ENCODE results near the gene RUNX3. TPM values are rescaled to one million over a fixed set of nuclear protein-coding genes. Genes with fewer than 3 reads are reported as not detected.

Gene RUNX3
- total and polyA plus RNA-seq, 4 experiments from 2014 or later, result 12.5 to 112 (median 78.0) TPM

GRCh38 chr1:24954631-24955030 is 24.6 kb upstream of the RUNX3 start:
- no peaks in the 10 kb centered on the region for H3K9me3 Mint-ChIP-seq
- H3K4me3 Mint-ChIP-seq, result peak overlapping the region in 7 of 8 donors; percentile 17 to 79 (median 67)
- Histone ChIP-seq H3K27ac (ENCODE audit: low read depth, low read length) (peak overlapping the region; percentile 15), H3K4me3 (ENCODE audit: low read length in 2 of 2) (no peak overlapping the region), H3K36me3 (ENCODE audit: insufficient read depth, low read length) (no peaks in the 10 kb centered on the region), H3K9me3 (ENCODE audit: control insufficient read depth in 1 of 2, low read length in 2 of 2) (no peaks in the 10 kb centered on the region), H3K4me1 (ENCODE audit: insufficient read depth, low read length) (peaks cover 58% of the 10 kb centered on the region), H3K27me3 (ENCODE audit: insufficient read depth, low read length) (no peaks in the 10 kb centered on the region)
- ChIA-PET POLR2A (ENCODE audit: partially characterized antibody) (interaction anchor here (1.0 to 2.8 kb wide), 4 partner anchors 10 to 80 kb away, joined by 3 to 17 read pairs (median 6); partner anchors contain the start of gene RUNX3), CTCF (ENCODE audit: partially characterized antibody) (interaction anchor here (1.0 to 4.4 kb wide), 5 partner anchors 9 to 82 kb away, joined by 3 to 35 read pairs (median 4); no protein-coding TSS in a partner anchor)
- no peaks in the 10 kb centered on the region for H3K27me3 Mint-ChIP-seq
- intact Hi-C loops (cut with micrococcal nuclease), result loop anchor here (1.0 to 2.0 kb wide), 4 partner anchors 11 to 82 kb away; no protein-coding TSS in a partner anchor
- peak overlapping the region; percentile 83 to 94 (median 93) for H3K27ac Mint-ChIP-seq
- H3K4me1 Mint-ChIP-seq, result peaks cover 27 to 70% (median 53%) of the 10 kb centered on the region in 4 donors
- no peak for DNase-seq
- H3K36me3 Mint-ChIP-seq, result peaks cover 0 to 5% of the 10 kb centered on the region in 2 donors

GRCh38 chr1:24954022-24954421 is 23.9 kb upstream of the RUNX3 start:
- H3K9me3 Mint-ChIP-seq, result no peaks in the 10 kb centered on the region
- H3K4me1 Mint-ChIP-seq, result peaks cover 27 to 70% (median 52%) of the 10 kb centered on the region in 4 donors
- Histone ChIP-seq H3K27me3 (ENCODE audit: insufficient read depth, low read length) (no peaks in the 10 kb centered on the region), H3K9me3 (ENCODE audit: control insufficient read depth in 1 of 2, low read length in 2 of 2) (no peaks in the 10 kb centered on the region), H3K4me3 (ENCODE audit: low read length in 2 of 2) (no peak overlapping the region), H3K36me3 (ENCODE audit: insufficient read depth, low read length) (no peaks in the 10 kb centered on the region), H3K4me1 (ENCODE audit: insufficient read depth, low read length) (peaks cover 58% of the 10 kb centered on the region), H3K27ac (ENCODE audit: low read depth, low read length) (no peak overlapping the region)
- H3K36me3 Mint-ChIP-seq, result peaks cover 0 to 5% of the 10 kb centered on the region in 2 donors
- ChIA-PET CTCF (ENCODE audit: partially characterized antibody) (interaction anchor here (0.7 to 4.4 kb wide), 8 partner anchors 9 to 148 kb away, joined by 3 to 35 read pairs (median 4); no protein-coding TSS in a partner anchor), POLR2A (ENCODE audit: partially characterized antibody) (interaction anchor here (0.7 to 2.8 kb wide), 5 partner anchors 9 to 81 kb away, joined by 3 to 17 read pairs (median 4); partner anchors contain the start of gene RUNX3)
- no peaks in the 10 kb centered on the region for H3K27me3 Mint-ChIP-seq
- peak overlapping the region; percentile 55 to 93 (median 64) for H3K27ac Mint-ChIP-seq
- peak overlapping the region in 3 of 8 donors; percentile 29 to 73 (median 30) for H3K4me3 Mint-ChIP-seq
- intact Hi-C loops (cut with micrococcal nuclease), result loop anchor here (2.0 kb wide), 2 partner anchors 21 to 83 kb away; no protein-coding TSS in a partner anchor
- DNase-seq, result no peak

GRCh38 chr1:24952413-24952841 is 22.4 kb upstream of the RUNX3 start:
- no peaks in the 10 kb centered on the region for H3K9me3 ChIP-seq (ENCODE audit: control insufficient read depth in 1 of 2, low read length in 2 of 2)
- H3K27ac ChIP-seq (ENCODE audit: low read depth, low read length), result no peak overlapping the region
- peak; percentile 42 to 64 (median 54) for DNase-seq
- no peaks in the 10 kb centered on the region for H3K27me3 Mint-ChIP-seq
- peak overlapping the region in 7 of 8 donors; percentile 1 to 77 (median 61) for H3K4me3 Mint-ChIP-seq
- H3K27me3 ChIP-seq (ENCODE audit: insufficient read depth, low read length), result no peaks in the 10 kb centered on the region
- intact Hi-C loops (cut with micrococcal nuclease), result no loop called here
- H3K36me3 ChIP-seq (ENCODE audit: insufficient read depth, low read length), result no peaks in the 10 kb centered on the region
- peak overlapping the region; percentile 8 to 89 (median 61) for H3K27ac Mint-ChIP-seq
- peaks cover 50% of the 10 kb centered on the region for H3K4me1 ChIP-seq (ENCODE audit: insufficient read depth, low read length)
- ChIA-PET CTCF (ENCODE audit: partially characterized antibody) (interaction anchor here (1.0 to 4.4 kb wide), 9 partner anchors 12 to 104 kb away, joined by 3 to 35 read pairs (median 4); no protein-coding TSS in a partner anchor), POLR2A (ENCODE audit: partially characterized antibody) (interaction anchor here (0.6 to 2.2 kb wide), 12 partner anchors 10 to 104 kb away, joined by 3 to 12 read pairs (median 4); no protein-coding TSS in a partner anchor)
- H3K9me3 Mint-ChIP-seq, result no peaks in the 10 kb centered on the region
- H3K4me3 ChIP-seq (ENCODE audit: low read length in 2 of 2), result no peak overlapping the region
- H3K4me1 Mint-ChIP-seq, result peaks cover 27 to 57% (median 46%) of the 10 kb centered on the region in 4 donors
- peaks cover 0 to 5% of the 10 kb centered on the region in 2 donors for H3K36me3 Mint-ChIP-seq

- Histone ChIP-seq H3K27me3 (ENCODE audit: insufficient read depth, low read length) (no peaks in the 10 kb centered on the region), H3K27ac (ENCODE audit: low read depth, low read length) (no peak overlapping the region), H3K4me3 (ENCODE audit: low read length in 2 of 2) (no peak overlapping the region), H3K4me1 (ENCODE audit: insufficient read depth, low read length) (peaks cover 47% of the 10 kb centered on the region), H3K9me3 (ENCODE audit: control insufficient read depth in 1 of 2, low read length in 2 of 2) (no peaks in the 10 kb centered on the region), H3K36me3 (ENCODE audit: insufficient read depth, low read length) (no peaks in the 10 kb centered on the region)
- peak overlapping the region in 5 of 8 donors; percentile 16 to 77 (median 61) for H3K4me3 Mint-ChIP-seq
- no peak for DNase-seq
- H3K27ac Mint-ChIP-seq, result peak overlapping the region in 6 of 7 donors; percentile 8 to 72 (median 59)
- no peaks in the 10 kb centered on the region for H3K27me3 Mint-ChIP-seq
- peaks cover 25 to 54% (median 43%) of the 10 kb centered on the region in 4 donors for H3K4me1 Mint-ChIP-seq
- H3K9me3 Mint-ChIP-seq, result no peaks in the 10 kb centered on the region
- peaks cover 0 to 5% of the 10 kb centered on the region in 2 donors for H3K36me3 Mint-ChIP-seq
- ChIA-PET CTCF (ENCODE audit: partially characterized antibody) (interaction anchor here (0.8 to 4.4 kb wide), 16 partner anchors 10 to 150 kb away, joined by 3 to 35 read pairs (median 4); partner anchors contain the start of gene RUNX3), POLR2A (ENCODE audit: partially characterized antibody) (interaction anchor here (0.6 to 2.2 kb wide), 14 partner anchors 11 to 1480 kb away, joined by 3 to 12 read pairs (median 4); partner anchors contain the start of gene DHDDS)
- intact Hi-C loops (cut with micrococcal nuclease), result no loop called here
These were observed 21.8 kb upstream of the RUNX3 start for GRCh38 chr1:24951810-24952412.

- peaks cover 47% of the 10 kb centered on the region for H3K4me1 ChIP-seq (ENCODE audit: insufficient read depth, low read length)
- Mint-ChIP-seq H3K4me3 (no peak overlapping the region), H3K4me1 (peaks cover 23 to 54% (median 39%) of the 10 kb centered on the region in 4 donors), H3K27ac (peak overlapping the region in 3 of 7 donors; percentile 12 to 62 (median 18)), H3K9me3 (no peaks in the 10 kb centered on the region), H3K27me3 (no peaks in the 10 kb centered on the region), H3K36me3 (peaks cover 0 to 5% of the 10 kb centered on the region in 2 donors)
- DNase-seq, result peak in 1 of 5 donors; percentile 9
- H3K27ac ChIP-seq (ENCODE audit: low read depth, low read length), result no peak overlapping the region
- intact Hi-C loops (cut with micrococcal nuclease), result no loop called here
- no peaks in the 10 kb centered on the region for H3K9me3 ChIP-seq (ENCODE audit: control insufficient read depth in 1 of 2, low read length in 2 of 2)
- CTCF ChIA-PET (ENCODE audit: partially characterized antibody), result interaction anchor here (0.8 to 4.4 kb wide), 15 partner anchors 10 to 150 kb away, joined by 3 to 35 read pairs (median 4); partner anchors contain the start of gene RUNX3
- no peak overlapping the region for H3K4me3 ChIP-seq (ENCODE audit: low read length in 2 of 2)
- POLR2A ChIA-PET (ENCODE audit: partially characterized antibody), result interaction anchor here (1.3 to 2.2 kb wide), 9 partner anchors 10 to 103 kb away, joined by 3 to 12 read pairs (median 5); no protein-coding TSS in a partner anchor
- no peaks in the 10 kb centered on the region for H3K36me3 ChIP-seq (ENCODE audit: insufficient read depth, low read length)
- H3K27me3 ChIP-seq (ENCODE audit: insufficient read depth, low read length), result no peaks in the 10 kb centered on the region
These were observed 21.3 kb upstream of the RUNX3 start for GRCh38 chr1:24951337-24951736.

GRCh38 chr1:24949331-24949881 is 19.3 kb upstream of the RUNX3 start:
- CTCF ChIA-PET (ENCODE audit: partially characterized antibody), result interaction anchor here (0.6 to 1.2 kb wide), 3 partner anchors 16 to 88 kb away, joined by 3 to 7 read pairs (median 3); no protein-coding TSS in a partner anchor
- no peaks in the 10 kb centered on the region for H3K9me3 ChIP-seq (ENCODE audit: control insufficient read depth in 1 of 2, low read length in 2 of 2)
- intact Hi-C loops (cut with micrococcal nuclease), result no loop called here
- no peaks in the 10 kb centered on the region for H3K9me3 Mint-ChIP-seq
- POLR2A ChIA-PET (ENCODE audit: partially characterized antibody), result no interaction called here
- H3K27ac Mint-ChIP-seq, result peak overlapping the region in 1 of 7 donors; percentile 20
- H3K4me1 ChIP-seq (ENCODE audit: insufficient read depth, low read length), result peaks cover 31% of the 10 kb centered on the region
- no peaks in the 10 kb centered on the region for H3K36me3 Mint-ChIP-seq
- no peaks in the 10 kb centered on the region for H3K27me3 Mint-ChIP-seq
- peaks cover 14 to 38% (median 27%) of the 10 kb centered on the region in 4 donors for H3K4me1 Mint-ChIP-seq
- H3K27ac ChIP-seq (ENCODE audit: low read depth, low read length), result no peak overlapping the region
- DNase-seq, result peak in 1 of 5 donors; percentile 38
- H3K27me3 ChIP-seq (ENCODE audit: insufficient read depth, low read length), result no peaks in the 10 kb centered on the region
- no peak overlapping the region for H3K4me3 ChIP-seq (ENCODE audit: low read length in 2 of 2)
- no peak overlapping the region for H3K4me3 Mint-ChIP-seq
- H3K36me3 ChIP-seq (ENCODE audit: insufficient read depth, low read length), result no peaks in the 10 kb centered on the region

Measured in CD4-positive, alpha-beta memory T cell (primary cell).